Keratinocyte (primary cell): Measurements from ENCODE around the gene NAMPT.

ENCODE experiments used
- EZH2 ChIP-seq: IDR thresholded peaks from one replicate; pipeline ENCODE4 v1.6.1; 2012; ENCODE audit warnings: inconsistent platforms, mild to moderate bottlenecking, low read length, moderate library complexity
- TF ChIP-seq, protein P1 (sequence below), 3 experiments: IDR thresholded peaks in 1 of 3; conservative IDR thresholded peaks in 1 of 3; optimal IDR thresholded peaks in 1 of 3; 2 replicates in 2 of 3; 3 replicates in 1 of 3; pipeline versions ENCODE3 to v1.5.1; 2011; ENCODE audit warnings: low read length in 3 of 3, mild to moderate bottlenecking in 3 of 3, moderate library complexity in 2 of 3, control low read depth in 1 of 3, inconsistent platforms in 1 of 3; ENCODE audit not compliant: insufficient read depth in 2 of 3; ENCODE audit errors: extremely low read depth in 1 of 3

DNA sequence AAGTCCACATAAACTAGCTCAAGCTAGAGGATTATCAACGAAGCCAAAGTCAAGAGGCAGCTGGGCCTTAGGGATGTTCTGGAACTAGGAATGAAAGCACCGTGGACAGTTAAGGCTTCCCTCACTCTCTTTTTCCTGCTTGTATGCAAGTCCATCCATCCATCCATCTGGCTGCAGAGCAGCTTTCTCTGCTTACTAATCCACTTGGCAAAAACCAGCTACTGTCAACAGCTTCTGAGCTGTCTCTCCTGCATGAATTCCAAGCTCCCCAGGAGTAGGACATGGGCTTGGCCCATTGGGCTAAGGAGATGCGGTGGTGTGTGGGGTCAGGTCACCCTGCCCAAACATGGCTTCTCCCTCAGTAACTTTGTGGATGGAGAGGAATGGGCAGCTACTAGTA is 66.2 kb downstream of the NAMPT start:
- no peak for TF ChIP-seq EZH2
- TF ChIP-seq, protein P1, sequence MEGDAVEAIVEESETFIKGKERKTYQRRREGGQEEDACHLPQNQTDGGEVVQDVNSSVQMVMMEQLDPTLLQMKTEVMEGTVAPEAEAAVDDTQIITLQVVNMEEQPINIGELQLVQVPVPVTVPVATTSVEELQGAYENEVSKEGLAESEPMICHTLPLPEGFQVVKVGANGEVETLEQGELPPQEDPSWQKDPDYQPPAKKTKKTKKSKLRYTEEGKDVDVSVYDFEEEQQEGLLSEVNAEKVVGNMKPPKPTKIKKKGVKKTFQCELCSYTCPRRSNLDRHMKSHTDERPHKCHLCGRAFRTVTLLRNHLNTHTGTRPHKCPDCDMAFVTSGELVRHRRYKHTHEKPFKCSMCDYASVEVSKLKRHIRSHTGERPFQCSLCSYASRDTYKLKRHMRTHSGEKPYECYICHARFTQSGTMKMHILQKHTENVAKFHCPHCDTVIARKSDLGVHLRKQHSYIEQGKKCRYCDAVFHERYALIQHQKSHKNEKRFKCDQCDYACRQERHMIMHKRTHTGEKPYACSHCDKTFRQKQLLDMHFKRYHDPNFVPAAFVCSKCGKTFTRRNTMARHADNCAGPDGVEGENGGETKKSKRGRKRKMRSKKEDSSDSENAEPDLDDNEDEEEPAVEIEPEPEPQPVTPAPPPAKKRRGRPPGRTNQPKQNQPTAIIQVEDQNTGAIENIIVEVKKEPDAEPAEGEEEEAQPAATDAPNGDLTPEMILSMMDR (optimal IDR thresholded peaks at IDR 0.05 in 1 of 3, IDR thresholded peaks at IDR 0.05 in 1 of 3, conservative IDR thresholded peaks at IDR 0.05 in 1 of 3; ENCODE audit: extremely low read depth in 1 of 3, insufficient read depth in 2 of 3, low read length in 3 of 3), result no peak
